Stimulated activated CD4-positive, alpha-beta T cell treated with anti-CD3 and anti-CD28 coated beads, Interleukin-1b, Interleukin-23, amount 100 ng/mL, for 4 hours (primary cell): Measurements from ENCODE around the gene DOHH.

Experiments used
- DNase-seq, 2 donors: peaks; one replicate each; pipeline ENCODE4 v3.0.0-alpha.2; 2020; ENCODE audit warnings: low read depth in 2 of 2

Gene DOHH, protein sequence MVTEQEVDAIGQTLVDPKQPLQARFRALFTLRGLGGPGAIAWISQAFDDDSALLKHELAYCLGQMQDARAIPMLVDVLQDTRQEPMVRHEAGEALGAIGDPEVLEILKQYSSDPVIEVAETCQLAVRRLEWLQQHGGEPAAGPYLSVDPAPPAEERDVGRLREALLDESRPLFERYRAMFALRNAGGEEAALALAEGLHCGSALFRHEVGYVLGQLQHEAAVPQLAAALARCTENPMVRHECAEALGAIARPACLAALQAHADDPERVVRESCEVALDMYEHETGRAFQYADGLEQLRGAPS

DNA sequence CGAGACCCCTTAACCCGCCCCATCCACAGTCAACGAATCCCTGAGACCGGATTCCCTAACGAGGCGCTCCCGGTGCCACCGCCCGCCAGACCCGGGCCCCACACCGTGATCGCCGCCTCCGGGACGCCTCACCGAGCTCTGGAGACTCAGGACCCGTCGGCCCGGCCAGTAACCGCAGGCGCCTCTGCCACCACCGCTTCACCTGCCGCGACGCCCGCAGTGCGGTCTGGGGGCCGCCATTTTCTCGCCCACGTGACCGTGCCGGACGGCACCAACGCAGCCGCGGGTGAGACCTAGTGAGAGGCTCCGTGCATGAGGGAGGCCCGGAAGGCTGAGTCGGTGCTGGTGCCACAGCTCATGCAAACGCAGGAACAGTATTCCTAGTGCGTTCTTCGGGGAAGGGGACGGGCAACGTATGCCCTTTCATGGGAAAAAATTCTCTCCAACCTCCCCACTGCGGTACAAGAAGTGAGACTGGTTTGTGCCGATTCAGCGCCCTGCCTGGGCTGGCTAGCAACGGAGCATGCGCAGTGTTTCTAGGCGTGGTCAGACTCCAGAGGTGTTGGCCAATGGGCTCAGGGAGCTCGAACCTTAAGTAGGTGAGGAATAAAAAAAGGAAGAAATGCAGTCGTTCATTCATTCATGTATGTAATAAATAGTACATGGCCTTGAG, at the start of gene DOHH:
TSS of gene DOHH (minus strand) at position 246 of the 673 bp plus-strand sequence. CDS start 3,860 bp downstream, outside the sequence.
- peak; percentile 92 to 93 for DNase-seq

DNA sequence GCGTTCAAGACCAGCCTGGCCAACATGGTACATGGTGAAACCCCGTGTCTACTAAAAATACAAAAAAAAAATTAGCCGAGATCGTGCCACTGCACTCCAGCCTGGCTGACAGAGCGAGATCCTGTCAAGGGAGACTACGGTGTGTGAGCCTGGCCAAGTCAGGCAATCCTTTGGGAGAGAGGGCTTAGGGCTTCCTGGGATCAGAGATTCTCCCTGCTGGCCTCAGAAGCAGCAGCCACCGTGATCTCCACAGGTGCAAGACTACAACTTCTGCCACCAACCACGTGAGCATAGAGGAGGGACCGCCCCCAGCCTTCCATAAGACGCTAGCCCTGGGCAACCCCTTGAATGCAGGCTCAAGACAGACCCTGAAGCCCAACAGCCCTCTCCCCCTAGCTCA, 49.3 kb upstream of the DOHH start:
- no peak for DNase-seq

DNA sequence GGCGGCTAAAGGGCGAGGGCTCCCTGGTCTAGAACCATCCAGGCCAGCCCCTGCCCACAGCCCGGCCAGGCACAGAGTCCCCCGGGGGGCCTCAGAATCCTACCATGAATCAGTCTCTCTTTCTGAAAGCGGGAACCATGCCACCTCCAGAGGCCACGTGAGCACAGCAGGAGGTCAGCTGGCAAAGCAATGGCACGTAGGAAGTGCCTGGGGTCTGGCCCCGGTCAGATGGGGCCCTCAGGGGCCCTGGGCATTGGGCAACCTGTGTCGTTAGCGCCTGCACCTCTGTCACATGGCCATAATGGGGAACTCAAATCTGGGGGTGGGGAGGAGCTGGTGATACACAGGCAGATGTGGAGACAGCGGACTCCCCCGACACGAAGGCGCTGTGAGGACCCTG, 48.1 kb upstream of the DOHH start:
- no peak for DNase-seq

DNA sequence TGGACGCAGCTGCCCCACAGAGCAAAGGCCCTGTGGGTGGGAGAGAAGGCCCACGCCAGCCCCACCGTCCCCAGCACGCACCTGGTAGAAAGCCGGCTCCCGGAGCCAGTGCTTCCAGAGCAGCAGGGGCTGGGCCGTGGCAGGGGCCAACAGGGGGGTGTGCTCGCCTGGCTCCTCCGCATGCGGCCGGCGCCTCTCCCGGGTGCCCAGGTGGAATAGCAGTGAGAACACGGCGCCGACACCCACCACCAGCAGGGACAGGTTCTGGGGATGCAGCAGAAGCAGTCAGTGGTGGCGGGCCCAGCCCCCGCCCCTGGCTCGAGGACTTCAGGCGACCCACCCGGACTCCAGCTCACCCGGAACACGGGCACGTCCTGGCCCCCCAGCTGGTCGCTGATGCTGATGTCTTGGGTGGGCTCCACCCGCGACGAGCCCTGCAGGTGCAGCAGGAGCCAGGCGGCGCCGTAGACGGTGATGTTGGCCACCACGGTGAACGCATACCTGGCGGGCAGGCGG, 47.4 kb upstream of the DOHH start:
- no peak for DNase-seq

DNA sequence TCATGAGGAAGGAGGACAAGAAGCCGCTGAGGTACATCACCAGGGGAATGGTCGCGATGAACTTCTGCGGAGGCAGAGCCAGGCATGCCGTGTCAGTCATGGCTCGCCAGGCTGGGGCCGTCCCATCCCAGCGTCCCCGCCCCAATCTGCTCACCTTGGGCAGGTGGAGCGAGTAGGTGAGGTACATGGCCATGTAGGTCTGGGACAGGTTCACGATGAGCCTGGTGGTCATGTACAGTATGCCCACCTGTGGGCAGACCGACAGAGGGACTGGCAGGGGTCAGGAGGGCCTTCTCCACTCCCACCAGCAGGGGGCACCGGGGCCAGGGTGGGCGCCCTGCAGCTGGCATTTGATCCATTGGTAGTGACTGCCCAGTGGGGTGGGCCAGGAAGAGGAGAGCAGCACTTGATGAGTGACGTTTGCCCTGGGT, 46.8 kb upstream of the DOHH start:
- peak in 1 of 2 donors; percentile 34 for DNase-seq

DNA sequence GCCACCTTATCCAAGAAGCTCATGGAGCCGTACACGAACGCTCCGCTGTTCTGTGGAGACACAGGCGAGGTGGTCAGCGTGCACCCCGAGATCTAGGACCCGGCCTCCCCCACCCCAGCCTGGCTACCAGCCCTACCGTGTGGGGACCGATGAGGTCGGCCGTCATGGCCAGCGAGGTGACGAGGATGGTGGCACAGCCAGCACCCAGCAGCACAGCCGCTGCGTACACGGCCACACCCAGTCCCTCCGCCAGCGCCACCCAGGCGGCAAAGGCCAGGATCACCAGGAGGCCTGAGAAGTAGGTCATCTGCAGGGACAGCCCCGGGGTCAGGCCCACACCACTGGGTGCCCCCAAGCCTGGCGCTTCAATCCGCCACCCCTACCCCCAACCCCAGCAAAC, 45.6 kb upstream of the DOHH start:
- DNase-seq, result no peak

DNA sequence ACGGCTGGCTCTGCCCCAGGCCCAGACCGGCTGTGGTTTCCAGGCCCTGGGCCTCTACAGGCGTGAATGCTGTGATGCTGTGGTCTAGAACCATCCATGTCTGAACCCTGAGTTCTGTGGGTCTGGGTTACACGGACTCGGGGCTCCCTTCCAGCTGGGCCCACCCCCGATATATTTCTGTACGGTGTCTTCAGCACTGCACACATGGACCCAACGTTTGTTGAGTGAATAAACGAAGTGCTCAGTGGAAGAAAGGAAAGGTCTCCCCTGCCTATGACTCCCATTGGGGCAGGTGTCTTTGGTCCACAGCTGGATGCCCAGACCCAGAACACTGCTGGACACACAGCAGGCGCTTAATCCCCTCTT, 45.2 kb upstream of the DOHH start:
- no peak for DNase-seq

DNA sequence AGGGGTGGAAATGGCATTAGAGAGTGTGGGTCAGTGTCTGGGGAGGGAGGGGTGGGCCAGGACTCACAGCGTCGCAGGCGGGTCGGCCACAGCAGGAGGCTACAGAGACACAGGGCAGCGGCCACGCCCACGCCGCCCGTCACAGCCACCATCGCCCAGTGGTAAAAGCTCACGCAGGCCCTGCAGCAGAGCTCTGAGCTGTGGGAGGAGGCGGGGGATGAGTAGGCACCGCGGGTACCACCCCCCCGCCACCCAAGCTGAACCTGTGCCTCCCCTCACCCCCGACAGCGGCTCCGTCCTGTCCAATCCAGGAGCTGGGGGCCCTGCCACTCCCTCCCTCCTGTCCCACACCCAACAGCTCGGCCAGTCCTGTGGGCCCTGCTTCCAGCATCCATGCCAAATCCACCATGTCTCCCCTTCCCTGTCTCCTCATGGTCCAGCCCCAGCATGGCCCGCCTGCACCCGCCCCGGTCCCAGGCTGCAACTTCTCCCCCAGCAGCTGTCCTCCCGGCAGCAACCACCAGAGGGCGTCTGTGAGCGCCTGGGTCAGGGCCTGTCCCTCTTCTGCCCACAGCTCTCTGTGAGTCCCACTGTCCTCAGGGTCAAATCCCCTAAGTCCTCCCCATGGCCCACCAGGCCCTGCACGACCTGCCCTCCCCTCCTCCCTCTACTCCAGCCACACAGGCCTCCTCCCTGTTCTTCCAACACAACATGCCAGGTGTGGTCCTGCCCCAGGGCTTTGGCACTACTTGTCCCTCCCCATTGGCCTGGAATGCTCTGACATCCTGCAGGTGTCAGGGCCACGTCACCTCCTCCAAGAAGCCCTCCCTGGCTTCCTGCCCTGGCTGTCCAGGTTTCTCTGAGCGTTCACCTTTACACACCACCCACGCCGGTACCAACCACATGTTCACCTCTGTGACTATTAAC, 44.5 kb upstream of the DOHH start:
- peak; percentile 76 to 77 for DNase-seq

DNA sequence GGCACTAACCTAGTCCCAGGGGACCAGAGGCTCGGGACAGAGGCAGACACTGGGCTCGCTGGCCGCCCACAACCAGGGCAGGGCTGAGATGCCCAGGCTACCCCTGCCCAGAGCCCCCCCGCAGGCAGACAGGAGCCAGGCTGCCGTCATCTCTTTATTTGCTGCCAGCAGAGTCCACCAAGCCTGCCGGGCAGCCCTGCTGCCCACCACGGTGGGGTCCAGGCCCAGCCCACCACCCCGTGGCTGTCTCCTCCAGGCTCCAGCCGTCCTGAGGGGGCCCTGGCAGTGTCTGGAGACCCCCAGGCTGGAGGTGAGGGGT, 43.5 kb upstream of the DOHH start:
- DNase-seq, result no peak

DNA sequence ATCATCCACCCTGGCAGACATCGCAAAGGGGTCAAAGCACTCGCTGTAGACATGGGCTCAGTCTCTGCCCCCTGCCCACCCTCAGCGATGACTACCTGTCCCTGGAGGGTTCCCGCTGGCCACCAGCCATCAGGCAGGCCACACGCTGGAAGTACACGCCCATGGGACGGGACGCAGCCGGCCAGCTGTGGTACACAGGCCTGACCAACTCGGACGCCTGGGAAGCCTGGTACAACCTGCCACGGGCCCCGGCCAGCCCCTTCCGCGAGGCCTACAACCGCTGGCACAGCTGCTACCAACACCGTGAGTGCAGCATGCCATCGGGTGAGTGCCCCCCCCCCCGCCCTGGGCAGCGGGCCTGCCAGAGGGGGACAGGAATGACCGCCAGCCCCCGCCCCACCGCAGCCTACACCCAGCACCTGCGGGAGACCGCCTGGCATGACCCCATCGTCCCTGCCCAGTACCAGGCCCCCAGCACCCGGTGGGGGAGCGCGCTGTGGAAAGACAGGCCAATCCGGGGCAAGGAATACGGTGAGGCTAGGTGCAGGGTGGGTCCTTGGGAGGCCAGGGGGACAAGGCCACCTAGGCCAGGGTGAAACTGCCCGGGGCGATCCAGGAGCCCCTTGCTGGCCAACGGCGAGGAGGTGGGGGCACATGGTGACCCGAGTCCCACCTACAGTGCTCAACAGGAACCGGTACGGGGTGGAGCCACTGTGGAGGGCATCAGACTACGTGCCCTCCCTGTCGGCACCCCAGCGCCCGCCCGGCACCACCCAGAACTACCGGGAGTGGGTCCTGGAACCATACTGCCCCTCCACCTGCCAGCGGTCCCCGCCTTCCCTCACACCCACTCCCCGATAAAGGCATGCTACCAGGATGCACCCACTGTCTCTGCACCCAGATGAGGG, 42.9 kb upstream of the DOHH start:
- no peak for DNase-seq

DNA sequence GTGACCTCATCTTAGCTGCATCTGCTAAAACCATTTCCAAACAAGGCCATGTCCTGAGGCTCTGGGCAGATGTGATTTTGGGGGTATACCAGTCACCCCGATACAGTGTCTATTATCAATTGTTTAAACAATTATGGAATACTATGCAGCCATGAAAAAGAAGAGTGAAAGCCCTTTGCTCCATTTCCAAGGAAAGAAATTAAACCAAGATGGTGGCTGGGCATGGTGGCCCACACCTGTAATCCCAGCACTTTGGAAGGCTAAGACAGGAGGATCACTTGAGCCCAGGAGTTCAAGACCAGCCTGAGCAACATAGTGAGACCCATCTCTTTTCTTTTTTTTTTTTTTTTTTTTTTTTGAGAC, 39.3 kb upstream of the DOHH start:
- no peak for DNase-seq

DNA sequence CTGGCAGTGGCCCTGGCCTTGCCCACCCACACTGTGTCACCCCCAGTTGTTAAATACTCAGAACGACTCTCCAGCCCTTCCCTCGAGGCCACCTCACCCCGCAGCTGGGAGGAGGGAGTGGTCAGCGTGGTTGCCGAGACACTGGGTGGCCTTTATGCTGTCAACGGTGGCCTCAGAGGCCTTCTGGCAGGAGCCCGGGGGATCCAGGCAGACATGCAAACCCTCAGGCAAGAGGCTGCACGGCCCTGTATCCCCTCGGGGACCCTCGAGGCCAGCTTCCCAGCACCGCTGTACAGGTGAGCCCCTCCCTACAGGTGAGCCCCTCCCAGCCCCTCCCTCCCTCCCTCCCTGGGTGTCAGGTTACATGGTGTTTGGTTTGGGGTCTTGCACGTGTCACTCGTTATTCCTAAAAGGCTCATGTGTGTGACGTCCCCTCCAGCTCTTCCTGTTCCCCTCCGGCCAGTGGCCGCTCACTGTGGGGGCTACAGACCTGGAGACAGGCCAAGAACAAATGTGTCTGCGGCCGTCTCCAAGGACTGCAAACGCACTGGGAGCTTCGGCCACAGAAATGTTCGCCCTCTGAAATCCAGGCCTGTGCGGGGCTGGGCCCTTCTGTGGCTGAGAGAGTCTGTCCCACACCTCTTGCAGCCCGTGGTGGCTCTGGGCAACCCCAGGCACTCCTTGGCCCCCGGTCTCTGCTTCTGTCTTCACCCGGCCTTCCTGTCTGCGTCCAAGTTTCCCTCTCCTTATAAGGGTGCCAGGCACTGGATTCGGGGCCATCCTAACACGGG, 38.7 kb upstream of the DOHH start, which contains the start of gene TEKTIP1:
TSS of gene TEKTIP1 (plus strand) at position 210 of the 791 bp plus-strand sequence. CDS start at position 214, 4 bp downstream.
- no peak for DNase-seq

DNA sequence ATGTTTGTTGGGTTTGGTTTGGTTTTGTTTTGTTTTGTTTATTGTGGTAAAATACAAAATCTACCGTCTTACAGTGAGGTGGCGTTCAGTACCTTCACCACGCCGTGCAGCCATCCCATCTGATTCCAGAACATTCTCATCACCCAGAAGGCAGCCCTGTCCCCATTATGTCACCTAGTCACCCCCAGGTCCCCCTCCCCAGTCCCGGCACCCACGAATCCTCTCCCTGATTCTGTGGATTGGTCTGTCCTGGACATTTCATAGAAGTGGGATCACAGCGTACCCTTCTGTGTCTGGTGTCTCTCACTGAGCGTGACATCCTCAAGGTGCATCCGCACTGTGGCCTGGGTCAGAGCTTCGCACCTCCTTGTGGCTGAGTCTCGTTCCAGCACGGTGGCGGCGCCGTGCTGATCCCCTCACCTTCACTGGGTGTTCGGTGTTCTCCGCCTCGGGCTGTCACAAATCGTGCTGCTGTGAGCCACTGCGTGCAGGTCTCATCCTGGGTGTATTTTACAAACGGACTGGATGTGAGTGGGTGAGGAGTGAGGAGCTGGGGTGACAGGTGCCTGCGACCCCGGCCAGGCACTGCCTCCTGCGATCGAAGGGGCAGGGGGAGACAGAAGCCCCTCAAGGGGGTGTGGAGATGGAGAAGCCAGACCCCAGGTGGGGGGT, 37.9 kb upstream of the DOHH start:
- DNase-seq, result no peak

DNA sequence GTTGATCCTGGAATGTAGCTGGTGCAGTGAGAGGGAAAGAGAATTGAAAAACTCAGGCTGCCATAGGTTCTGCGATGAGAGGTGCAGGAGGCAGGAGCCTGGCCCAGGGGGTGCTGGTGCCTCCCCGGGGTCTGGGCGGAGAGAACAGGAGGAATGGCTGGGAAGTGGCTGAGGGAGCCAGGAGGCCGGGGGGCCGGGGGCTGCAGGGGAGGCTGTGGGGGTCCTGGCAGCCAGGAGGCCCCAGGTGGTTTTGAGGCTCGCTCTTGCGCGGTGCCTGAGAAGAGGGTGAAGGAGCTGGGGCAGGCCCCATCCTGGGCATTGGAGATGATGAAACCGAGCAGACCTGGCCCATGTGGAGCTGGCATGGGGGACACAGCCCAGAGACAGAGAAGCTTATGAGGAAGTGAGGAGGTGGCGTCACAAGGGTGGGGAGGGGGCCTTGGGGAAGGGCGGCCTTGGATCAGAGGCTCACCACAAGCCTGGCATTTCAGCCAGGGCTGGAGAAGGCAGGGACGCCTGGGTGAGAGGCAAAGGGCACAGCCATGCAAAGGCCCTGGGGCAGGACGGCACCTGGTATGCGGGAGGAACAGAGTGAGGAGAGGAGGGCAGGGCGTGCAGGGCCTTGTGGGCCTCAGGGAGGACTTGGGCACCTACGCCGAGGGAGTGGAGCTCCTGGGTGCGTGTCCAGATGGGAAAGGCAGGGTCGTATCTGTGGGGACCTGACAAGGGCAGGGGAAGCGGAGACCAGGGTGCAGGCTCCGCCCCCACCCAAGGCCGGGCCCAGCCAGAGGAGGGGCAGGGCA, 37.2 kb upstream of the DOHH start:
- DNase-seq, result no peak

DNA sequence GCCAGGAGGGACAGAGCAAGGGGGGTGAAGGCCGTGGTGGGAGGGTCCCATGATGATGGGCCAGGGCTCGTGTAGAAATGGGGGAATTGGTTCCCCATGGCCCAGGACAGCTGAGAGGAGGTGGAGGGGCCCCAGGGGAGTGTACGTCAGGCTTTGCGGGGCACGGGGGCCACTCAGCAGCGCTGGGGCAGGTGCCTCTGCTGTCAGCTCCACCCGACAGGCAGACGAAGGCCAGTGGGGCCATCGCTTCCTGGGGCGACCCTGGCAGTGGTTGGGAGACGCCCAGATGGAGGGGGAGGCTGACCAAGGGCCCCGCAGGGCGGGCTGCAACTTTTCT, 36.6 kb upstream of the DOHH start:
- no peak for DNase-seq

DNA sequence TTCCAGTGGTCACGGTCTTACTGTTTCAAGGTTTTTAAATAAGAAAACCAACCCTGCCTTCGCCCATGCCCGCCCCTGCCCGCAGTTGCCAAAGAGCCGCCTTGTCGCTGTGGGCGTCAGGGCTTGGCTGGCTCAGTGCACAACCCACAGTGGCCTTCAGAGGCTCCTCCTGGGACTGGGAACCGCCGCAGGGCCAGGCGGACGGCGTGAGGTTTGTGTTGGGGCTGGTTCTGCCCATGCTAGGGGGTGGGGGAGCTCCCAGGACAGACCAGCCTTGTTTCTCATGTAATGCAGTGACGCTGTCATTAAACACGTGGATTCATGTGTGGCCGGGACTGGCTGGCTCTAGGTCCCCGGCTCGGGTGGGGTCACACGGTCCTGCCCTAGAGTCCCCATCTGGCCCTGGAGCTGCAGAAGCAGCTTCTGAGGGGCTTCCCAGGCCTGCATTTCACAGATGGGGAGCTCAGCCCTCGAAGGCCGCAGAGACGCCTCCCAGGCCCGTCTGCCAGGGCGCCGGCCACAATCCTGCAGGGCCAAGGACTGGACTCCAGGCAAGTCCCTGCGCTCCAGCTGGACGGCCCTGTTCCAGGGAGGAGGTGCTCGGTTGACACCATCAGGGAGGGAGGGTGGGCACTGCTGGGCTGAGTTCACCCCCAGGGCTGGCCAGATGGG, 36.1 kb upstream of the DOHH start:
- DNase-seq, result no peak

DNA sequence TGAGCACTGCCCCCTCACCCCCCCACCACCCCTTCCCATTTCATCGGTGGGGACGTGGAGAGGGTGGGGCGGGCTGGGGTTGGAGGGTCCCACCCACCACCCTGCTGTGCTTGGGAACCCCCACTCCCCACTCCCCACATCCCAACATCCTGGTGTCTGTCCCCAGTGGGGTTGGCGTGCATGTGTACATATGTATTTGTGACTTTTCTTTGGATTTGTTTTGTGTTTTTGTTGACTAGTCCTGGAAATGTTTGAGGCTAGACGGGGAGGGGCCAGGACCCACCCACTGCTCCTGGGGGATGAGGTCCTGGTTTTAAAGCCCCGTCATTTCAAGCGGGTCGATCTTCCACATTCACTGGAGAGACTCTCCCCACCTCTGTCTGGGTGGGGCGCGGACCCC, 35.5 kb upstream of the DOHH start:
- no peak for DNase-seq

DNA sequence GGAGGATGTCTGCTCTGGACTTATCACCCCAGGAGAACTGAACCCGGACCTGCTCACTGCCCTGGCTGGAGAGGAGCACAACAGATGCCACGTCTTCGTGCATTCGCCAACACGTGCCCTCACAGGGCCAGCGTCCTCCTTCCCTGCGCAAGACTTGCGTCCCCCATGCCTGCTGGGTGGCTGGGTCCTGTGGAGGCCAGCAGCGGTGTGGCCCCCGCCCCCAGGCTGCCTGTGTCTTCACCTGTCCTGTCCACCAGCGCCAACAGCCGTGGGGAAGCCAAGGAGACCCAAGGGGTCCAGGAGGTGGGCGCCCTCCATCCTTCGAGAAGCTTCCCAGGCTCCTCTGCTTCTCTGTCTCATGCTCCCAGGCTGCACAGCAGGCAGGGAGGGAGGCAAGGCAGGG, 35.1 kb upstream of the DOHH start:
- no peak for DNase-seq

DNA sequence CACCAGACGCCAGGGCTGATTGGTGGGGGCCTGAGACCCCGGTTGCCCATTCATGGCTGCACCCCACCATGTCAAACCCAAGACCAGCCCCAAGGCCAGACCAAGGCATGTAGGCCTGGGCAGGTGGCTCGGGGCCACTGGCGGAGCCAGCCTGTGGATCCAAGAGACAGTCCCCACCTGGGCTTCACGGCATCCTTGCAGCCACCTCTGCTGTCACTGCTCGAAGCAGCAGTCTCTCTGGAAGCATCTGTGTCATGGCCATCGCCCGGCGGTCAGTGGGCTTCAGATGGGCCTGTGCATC, 34.7 kb upstream of the DOHH start:
- no peak for DNase-seq
